HG02623 (cell line): Measurements from ENCODE around the gene SLX9.

Source experiments
- ATAC-seq: cut with Tn5 transposase; IDR thresholded peaks from one replicate; pipeline ENCODE4 v1.9.1; 2021; ENCODE audit warnings: moderate library complexity; ENCODE audit not compliant: unreplicated experiment

The SLX9 gene

DNA sequence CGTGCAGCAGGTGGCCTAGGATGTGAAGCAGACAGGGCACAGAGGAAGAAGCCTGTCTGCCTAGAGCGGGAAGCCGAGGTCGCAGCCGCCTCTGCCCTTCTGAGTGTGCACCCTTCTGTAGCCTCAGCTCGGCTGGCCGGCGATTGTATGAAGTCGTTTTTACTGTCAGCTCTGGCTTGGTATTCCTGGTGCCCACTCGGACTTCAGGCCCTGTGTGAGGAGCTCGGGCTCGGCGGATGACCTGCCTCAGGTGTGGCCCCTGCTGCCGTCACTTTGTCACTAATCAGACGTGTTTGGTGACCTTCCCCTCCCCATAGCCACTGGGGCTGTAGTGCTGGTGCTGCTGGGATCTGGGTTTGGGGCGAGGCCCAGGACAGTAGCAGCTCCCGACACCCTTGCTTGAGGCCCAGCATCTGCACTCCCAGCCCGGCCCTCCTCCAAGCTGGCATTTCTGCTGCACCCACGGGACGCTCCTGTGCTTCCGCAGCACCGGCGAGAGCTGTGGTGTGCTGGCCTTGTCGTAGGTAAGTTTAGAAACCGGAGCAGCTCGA lies 18.1 kb downstream of the SLX9 start:
- ATAC-seq, result no peak

DNA sequence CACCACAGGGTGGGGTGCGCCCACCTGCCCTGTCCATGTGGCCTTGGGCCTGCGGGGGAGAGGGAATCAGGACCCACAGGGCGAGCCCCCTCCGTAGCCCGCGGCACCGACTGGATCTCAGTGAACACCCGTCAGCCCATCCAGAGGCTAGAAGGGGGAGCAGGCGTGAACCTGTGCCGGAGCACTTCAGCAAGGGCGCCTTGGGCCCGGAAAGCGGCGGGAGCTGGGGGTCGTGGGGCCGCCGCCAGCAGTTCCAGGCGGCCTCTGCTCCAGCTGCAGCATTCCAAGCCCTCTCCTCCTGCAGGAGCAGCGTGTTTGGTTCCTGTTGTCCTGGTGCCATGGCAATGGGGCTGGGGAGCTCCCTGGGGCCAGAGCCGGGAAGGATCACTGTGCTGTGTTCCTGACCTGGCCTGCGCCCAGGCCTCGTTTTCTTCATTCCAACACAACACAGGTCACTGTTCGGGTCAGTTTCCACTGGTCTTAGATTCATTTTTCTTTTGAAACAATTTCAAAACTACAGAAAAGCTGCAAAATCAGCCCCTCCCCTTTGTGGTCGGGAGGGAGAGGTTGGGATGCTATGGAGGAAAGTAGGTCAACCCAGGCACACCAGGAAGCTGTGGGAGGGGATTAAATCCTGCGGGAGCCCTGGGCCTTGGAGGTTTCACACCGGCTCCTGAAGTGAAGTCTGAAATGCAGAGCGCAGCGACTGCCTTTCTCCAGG lies 18.8 kb downstream of the SLX9 start:
- no peak for ATAC-seq

DNA sequence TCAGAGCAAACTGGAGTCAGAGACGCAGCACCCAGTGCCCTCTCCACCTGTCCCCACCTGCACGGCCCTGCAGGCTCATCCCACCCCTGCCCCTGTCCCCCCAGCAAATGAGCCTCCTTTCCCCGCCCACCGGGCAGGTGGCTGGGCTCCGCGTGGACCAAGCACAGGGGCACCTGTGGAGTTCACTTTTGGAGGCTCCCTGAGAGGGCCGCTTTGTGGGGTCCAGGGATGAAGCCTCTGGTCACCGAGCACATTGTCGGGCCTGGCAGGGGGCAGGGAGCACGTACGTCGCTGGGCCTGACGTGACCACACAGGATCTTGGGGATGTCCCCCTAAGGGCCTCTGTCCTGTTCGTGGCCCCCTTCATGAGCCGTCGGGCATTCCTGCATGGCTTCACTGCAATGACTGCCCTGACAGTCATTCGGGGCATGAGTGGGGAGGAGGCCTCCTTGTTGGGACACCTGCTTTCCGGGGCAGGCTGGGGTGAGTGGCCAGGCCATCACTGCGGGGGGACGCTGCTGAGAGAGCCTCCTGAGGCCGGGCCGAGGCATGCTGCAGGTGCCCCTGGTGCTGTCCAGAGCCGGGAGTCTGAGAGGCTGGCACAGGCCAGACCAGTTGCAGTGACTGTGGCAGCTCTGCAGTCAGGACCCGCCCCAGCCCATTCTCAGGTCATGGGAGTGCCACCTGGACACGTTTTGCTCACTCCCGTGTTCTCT lies 19.7 kb downstream of the SLX9 start:
- no peak for ATAC-seq

DNA sequence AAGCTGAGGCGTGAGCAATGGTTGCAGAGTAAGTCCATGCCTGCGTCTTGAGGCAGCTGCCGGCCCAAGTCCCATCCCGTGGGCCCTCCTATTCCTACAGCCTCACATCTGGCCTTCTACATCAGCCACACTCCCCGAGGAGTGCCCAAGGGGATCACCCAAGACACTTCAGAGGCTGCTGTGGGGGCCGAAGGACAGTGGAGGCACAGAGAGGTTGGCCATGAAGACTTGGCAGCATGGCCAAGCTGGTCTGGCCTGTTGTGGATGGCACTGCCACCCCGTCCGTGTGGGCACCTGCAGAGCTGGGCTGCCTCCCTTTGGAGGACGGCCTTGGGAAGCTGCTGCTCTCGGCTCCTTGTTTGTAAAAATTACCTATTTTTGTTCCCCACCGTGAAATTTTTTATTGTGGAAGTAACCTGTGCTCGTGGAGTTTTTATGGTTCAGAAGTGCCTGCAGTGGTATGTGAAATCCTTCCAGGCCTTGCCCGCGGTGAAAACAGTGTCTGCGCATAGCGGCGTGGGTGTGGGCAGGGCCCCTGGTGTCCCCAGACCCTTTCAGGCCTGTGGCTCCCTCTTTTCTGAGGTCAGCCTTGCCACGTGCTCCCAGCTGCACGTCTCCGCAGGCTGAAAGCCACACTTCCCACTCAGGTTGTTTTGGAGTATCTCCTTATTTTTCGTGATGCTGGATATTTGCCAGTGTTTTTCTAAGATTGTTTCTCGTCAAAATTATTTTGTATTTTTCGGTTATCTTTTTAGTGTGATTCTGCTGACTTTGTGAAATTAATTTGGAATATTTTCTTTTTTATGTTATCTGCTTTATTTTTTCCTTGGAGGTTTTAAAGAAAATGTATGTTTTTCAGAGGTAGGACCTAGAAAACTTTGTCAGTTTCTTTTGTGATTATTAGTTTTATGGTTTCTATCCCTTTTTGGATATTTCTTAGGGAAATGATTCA lies 20.6 kb downstream of the SLX9 start:
- ATAC-seq, result no peak

DNA sequence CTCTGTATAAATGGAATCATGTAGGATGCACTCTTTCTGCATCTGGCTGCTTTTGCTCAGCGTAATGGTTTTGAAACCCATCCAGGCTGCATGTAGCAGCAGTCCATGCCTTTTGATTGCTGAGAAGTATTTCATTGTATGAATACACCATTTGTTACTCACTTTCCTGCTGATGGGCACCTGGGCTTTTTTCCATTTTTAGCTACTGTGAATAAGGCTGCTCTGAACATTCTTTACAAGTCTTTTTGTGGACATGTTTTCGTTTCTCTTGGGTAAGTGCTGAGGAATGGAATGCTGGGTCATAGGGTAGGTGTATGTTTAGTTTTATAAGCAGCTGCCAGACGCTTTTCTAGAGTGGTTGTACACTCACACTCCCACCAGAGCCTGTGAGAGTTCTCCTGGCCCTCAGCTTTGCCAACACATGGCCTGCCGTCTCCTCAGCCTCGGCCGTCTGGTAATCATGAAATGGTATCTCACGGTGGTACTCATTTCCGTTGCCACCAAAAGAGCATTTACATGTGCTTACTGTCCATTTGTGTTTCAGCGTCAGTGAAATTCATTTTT lies 22.7 kb downstream of the SLX9 start:
- no peak for ATAC-seq

DNA sequence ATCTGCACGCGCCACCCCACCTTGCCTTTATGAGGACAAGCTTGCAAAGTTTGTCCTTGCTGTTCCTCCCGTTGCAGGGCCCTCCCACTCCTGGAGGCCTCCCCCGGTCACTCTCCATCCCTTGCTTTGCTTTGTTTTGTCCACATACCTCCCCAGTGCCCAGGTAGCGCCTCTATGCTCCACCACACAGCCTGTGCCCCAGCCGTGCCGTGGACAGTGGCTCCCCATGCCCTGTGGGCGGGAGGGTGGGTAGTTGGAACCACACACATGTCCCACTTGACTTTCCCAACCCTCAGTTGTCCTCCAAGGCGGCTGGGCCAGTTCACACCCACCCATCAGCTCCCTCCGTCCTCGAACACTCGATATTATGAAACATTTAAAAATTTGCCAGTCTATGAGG lies 24.6 kb downstream of the SLX9 start:
- ATAC-seq, result no peak

DNA sequence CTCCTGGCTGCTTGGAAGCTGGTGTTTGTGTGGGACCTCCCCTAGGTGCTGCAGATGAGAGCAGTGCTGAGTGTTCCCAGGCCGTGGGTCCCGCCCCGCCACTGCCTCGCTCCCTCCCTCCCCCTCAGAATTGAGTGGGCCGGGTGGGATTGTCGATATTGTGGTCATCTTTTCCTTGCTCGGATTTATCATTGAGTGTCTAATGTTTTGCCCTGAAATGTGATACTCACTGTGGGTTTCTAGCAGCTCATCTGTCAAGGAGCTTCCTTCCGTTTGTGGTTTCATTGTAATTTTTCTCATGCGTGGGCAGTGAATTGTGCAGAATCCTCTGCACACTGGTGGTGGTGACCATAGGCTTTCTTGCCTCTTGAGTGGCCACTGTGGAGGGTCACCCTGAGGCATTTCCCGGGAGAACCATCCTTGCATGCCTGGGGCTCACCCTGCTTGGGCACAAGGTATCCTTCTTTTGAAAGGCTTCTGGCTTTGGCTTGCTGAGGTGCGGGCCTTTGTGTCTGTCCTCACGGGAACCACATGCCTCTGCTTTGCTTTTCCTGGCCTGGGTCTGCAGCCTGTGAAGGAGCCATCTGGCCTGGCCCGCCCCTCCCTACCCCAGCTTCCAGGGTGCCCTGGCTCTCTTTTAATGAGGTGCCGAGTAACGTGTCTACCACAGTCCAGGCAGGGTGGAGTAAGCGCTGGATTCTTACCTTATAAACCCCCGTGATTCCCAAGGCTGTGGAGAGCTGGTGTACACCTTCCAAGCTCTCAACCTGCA lies 25.6 kb downstream of the SLX9 start:
- no peak for ATAC-seq

DNA sequence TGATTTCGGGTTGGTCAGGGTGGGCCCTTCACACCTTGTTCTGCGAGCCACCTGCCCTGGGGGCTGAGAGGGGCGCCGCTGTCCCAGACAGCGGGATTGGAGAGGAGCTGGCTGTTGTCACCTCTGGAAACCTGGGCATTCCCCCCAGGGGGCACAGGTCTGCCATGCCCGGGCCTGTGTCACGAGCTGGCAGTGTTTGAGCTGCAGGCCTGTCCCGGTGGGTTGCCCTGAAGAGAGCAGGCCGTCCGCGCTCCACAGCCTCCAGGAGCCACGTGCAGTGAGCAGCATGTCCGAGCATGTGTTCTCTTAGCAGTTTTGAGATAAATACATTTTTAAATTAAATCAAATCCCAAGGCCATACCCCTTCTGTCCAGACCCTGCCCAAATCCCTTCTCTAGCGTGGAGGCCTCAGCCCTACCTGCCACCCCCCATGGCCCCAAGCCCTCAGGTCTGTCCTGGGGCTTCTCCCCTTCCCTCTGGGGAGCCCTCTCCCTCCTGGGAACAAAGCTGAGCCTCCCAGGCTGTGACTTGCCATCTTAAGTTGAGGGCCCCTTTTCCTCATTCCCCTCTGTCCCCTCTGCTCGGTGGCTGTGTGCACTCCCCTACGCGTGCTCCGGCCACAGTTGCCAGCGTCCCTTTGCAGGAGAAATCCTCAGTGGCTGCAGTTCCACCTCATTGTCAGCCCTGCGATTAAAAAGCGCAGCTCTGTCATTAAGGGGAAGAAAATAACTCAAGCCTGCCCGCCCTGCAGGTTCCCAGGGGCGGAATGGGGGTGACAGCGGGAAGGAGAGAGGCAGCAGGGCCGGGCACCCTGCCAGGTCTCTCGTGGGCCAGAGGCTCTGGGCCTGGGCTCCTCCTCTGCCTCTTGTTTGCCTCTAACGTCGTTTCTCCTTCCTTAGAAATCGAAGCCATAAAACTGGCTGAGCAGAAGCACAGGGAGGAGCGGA lies 26.6 kb downstream of the SLX9 start:
- ATAC-seq, result no peak

DNA sequence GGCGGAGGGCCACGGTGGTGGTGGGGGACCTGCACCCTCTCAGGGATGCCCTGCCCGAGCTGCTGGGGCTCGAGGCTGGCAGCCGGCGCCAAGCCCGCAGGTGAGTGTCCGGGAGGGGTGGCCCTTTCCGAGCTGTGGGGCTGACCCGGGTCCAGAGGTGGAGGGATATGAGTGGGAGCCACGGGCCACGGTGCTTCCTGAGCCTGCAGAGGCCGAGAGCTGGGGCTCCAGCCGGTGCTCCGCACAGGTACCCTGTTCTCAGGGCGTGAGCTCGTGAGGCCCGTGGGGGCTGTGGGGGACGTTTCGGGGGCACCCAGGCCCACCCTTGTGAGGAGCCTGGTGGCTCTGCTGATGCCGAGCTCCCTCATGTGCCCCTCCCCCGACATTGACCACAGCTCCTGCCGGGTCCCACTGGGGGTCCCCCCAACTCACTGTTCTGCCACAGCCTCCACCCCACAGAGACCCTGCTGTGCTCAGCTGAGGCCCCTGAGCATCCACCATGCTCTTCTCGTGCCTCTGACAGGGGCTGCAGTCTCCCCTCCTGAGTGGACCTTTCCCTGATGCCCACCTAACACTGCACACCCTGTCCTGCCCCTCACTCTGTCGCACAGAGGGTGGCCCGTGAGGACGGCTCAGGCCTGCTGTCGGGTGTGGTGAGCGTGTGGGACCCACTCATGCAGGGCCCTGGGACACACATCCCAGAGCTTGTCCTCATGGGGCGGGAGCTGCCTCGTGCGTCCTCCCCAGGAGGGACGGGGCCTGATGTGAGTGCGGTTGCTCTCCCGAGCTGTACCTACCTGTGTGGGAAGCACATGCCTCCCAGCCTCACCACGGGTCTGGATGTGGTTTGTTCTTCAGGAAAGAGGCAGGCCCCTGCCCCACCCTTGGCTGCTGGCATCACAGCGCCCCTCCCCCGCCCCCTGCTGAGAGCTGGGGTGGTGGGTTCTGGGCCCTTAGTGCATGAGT lies 27.5 kb downstream of the SLX9 start:
- ATAC-seq, result no peak

DNA sequence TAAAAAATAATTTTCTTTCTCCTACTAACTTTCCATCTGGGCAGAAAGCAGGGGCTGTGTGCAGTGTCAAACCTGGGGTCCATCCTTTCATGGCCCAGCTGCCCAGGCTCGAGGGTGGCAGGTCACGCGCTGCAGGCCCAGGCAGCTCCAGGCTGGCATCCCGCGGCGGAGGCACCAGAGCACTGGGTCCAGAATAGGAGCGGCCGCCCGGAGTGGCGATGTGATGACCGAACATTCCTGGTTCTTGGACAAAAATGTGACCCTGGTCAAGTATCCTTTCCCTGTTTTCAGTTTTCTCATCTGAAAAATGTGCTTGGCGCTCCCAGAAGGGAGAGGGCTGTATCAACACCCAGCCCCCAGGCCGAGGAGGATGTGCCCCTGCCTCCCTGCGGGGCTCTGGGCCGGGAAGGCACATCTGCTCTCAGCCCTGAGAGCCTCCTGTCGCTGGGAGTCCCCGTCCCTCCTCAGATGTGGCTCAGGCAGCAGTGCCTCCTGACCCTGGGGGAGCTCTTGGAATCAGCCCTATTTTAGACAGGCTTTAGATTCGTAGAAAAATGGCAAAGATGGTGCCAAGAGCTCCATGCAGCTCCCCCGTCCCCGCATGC lies 29.3 kb downstream of the SLX9 start:
- no peak for ATAC-seq

DNA sequence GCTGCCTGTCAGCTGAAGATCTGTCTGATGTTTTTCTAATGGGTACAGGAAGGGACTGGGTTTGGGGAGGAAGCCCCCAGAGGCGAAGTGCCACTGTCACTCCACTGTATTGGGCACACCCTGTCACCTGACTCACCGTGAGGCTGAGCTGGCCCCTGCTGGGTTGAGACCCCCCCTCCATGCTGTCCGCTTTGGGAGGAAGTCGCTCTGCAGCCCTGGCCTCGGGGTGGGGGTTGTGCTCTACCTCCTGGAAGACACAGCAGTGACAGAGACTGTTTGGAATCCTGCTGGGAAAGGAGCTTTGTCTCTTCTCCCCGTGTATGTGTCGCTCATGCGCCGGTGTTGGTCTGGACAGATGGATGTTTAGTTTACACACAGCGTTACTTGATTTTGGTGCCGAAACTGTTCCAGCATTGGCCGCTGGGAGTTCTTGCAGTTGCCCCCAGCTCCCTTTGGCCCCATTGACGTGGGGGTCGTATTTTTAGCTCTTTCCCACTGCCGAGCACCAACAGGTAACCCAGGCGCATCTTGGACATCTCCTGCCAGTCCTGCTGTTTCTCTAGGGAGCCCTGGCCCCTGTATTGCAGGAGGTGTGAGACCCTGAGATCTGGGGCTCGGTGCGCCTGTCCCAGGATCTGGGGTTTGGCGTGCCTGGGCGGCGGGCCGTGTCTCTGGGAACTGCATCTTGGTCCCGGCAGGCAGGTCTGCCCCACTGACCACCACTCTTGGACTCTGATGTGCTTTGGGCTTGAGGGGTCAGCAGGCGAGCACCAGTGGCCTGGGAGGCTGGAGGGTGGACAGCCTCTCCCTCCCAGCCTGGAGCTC lies 30.3 kb downstream of the SLX9 start:
- ATAC-seq, result no peak

DNA sequence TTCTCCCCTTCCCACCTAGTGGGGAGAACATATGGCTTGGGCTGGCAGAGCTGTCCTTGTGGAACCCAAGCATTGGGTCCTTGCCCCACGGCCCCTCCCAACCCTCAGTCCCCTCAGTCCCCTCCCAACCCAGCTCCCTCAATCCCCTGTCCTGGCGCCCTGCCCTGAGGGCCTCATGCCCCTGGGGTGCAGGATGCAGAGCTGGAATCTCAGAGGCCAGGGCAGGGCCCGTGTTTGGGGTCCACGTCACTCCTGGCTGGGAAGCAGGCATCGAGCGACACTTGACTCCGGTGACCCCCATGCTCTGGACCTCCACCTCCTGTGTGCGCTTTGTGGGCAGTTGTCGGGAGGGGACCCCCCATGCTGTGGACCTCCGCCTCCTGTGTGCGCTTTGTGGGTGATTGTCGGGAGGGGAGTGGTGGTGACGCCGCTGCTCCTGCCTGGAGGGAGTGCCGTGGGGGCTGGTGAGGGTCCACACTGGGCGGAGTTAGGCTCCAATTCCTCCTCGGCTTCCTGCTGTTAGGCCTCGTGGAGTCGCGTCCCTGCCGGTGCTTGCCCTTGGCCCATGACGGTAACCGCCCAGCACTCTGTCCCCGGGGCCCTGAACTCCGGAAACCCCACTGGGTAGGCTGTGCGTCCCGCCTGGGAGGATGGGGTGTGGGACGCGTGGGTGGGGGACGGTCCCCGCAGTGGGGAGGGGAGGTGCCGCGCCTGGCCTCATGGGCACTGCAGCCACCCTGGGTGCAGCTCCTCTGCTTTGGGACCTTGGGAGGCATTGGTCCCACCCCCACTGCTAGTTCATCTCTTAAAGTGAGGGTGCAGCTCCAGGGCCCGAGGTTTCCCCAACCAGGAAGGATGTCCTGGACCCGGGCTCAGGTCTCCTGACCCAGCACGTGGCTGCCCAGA lies 31.2 kb downstream of the SLX9 start:
- no peak for ATAC-seq

DNA sequence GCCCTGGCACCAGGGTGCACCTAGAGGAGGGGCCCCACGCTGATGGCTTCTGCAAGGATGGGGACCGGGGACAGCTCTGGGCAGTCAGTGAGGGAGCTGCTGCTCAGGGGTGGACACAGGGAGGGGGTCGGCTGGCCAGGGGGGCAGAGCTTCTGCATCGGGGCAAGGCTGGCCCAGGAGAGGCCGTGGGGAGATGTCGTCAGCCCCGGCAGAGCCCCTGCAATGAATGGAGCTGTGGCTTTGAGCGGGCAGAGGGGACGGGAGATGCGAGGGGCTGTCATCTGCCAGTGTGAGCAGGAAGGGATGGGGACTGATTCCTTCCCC lies 31.8 kb downstream of the SLX9 start:
- no peak for ATAC-seq

DNA sequence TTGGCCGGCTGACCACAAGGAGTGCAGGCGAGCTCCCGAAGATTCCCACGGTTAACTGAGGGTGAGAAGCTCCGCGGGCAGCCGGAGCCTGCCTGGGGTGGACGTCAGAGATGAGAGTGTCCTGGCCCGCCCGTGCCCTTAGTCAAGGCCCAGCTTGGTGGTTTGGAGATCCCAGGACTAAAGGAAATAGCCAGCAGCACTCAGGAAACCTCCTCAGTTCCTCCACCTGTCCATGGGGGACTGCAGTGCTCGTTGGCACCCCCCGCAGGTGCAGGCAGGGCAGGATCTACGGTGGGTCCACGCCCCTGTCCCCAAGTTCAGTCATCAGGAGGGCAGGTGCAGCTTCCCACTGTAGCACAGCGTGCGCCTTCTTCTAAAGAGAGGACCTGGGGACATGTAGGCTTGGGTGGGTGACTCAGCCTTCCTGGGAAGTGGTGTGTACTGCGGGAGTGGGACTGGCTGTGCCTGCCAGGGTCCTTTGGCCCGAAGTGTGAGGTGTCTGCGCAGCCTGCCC lies 32.5 kb downstream of the SLX9 start:
- ATAC-seq, result no peak

DNA sequence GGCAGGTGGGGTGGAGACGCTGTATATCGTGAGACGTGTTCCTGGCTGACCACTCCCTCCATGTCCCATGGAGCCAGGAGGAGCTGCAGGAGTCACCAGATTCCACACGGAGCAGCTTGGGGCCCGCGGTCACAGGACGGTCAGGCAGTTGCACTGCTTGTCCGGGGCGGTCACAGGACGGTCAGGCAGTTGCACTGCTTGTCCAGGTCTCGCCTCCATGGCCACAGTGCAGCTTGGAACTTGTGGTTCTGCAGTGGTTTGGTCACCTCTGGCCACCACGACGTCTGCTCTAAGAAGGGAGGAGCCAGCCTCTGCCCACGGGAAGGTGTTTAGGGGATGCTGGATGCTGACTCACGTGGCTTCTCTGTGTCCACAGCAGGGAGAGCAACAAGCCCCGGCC lies 33.0 kb downstream of the SLX9 start:
- no peak for ATAC-seq

DNA sequence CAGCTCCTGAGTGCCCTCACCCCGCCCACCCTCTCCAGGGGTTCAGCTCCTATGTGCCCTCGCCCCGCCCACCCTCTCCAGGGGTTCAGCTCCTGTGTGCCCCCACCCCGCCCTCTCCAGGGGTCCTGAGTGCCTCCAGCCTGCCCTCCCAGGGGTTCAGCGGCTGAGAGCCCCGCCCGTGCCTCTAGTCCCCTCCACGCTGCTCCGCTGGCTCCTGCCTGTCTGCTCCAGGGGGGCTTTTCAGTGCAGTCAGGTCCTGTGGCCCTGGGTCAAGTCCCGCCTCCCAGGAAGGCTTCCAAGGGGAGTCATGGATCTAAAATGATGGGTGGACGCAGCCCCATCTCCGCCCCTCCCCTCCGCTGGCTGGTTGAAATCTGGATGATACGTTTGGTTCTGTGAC lies 33.8 kb downstream of the SLX9 start:
- ATAC-seq, result no peak
